Dermis microvascular lymphatic vessel endothelial cell (primary cell): ENCODE results near the gene EPB41L4A. TPM values are rescaled to one million over a fixed set of nuclear protein-coding genes. Genes with fewer than 3 reads are reported as not detected.
"Not testable (repeated sequence)": the region's sequence is repeated elsewhere in the genome, so short reads cannot be mapped to it uniquely, and the experiment has no call there.

ENCODE experiments used
- DNase-seq, 2 donors: peaks; one replicate each; pipeline versions ENCODE4 v3.0.0 to v3.0.0-alpha.2; 2010; ENCODE audit warnings: low read depth in 2 of 2
- total RNA-seq: library from RNA; depleted of rRNA; stranded (reverse); fragments of >200 nt; gene quantifications from 2 replicates; pipeline ENCODE4 v1.2.1, GENCODE V29; 2014

Gene EPB41L4A
- total RNA-seq, 1 donor from 2014 or later = 17.8 TPM

DNA sequence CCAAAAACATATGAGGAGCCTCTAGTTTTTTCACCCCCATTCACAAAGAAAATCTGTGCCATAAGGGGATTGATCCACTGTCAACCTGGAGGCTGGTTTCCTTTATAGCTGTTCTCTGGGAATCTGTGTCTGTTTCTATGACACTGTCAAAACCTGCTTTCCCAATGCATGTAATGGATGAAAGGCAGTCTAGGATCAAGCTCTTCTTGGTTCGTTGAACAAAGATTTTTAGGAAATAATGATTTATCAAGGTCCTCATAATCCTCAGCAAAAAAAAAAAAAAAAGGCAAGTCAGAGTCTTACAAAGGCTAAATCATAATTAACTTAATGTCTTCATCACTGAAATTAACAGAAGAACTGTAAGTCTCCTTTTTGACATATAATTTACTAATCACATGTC lies 16.0 kb downstream of the EPB41L4A start:
- no peak for DNase-seq

DNA sequence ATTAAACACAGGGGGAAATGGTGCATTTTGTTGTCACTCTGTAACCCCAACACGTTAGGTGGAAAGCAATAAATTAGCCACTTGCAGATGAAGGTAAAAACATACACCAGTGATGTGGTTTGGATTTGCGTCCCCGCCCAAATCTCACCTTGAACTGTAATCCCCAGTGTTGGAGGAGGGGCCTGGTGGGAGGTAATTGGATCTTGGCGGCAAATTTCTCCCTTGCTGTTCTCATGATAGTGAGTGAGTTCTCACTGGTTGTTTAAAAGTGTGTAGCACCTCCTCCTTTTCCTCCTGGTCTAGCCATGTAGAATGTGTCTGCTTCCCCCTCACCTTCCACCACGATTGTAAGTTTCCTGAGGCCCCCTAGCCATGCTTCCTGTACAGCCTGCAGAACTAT lies 17.2 kb downstream of the EPB41L4A start:
- no peak for DNase-seq

DNA sequence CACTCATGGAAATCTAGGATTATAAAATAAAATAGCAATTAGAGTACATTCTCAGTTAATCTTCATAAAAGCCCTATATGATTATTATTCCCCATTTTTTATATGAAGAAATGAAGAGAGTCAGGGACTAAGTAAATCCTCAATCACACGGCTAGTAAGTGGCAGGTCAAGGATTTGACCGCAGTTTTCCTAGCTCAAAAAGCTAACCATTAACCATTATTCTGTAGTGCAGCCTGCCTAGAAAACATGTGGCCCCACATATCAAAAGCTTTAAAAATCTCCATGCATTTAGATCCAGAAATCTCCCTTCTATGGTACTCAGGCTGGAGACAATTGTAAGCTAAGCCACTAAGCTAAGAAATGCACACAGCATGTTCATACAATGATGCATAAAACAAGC lies 21.4 kb downstream of the EPB41L4A start:
- no peak for DNase-seq

DNA sequence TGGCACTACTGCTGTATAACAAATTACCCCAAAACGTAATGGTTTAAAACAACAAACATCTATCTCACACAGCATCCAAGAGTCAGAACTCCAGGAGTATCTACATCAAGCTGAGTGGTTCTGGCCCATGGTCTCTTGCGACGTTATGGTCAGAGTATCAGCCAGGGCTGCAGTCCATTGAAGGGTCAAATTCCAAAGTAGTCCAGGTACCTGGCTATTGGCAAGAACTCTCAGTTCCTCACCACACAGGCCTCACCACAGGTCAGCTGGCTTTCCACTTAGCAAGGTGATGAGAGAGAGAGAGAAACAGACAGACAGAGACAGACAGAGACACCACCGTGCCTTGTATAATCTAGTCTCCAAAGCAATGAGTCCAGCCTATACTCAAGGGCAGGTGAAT lies 22.6 kb downstream of the EPB41L4A start:
- DNase-seq = no peak

DNA sequence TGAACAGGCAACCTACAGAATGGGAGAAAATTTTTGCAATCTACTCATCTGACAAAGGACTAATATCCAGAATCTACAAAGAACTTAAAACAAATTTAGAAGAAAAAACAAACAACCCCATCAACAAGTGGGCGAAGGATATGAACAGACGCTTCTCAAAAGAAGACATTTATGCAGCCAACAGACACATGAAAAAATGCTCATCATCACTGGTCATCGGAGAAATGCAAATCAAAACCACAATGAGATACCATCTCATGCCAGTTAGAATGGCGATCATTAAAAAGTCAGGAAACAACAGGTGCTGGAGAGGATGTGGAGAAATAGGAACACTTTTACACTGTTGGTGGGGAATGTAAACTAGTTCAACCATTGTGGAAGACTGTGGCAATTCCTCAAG lies 23.8 kb downstream of the EPB41L4A start:
- not testable (repeated sequence) for DNase-seq

DNA sequence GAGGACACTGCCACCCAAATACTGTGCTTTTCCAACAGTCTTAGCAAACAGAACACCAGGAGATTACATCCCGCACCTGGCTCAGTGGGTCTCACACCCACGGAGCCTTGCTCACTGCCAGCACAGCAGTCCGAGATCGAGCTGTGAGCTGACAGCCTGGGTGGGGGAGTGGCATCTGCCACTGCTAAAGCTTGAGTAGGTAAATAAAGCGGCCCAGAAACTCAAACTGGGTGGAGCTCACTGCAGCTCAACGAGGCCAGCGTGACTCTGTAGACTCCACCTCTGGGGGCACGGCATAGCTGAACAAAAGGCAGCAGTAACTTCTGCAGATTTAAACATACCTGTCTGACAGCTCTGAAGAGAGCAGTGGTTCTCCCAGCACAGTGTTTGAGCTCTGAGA lies 28.8 kb downstream of the EPB41L4A start:
- no peak for DNase-seq

DNA sequence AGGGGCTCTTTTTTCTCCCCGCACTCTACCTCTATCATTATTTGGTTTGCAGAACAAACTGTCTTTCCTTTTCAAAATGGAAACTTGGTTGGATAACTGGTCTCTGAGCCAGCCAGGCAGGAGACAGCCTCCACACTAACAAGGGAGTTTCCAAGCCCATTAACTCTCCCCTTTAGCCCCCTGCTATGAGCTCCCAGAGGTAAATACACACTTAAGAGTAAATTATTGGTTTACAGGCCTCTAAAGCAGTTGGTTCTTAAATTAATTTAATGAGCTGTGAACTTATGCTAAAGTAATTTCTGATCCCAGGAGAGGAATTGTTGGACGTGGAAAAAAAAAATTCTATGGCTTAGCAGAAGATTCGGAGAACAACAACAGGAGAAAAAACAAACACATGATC lies 30.3 kb downstream of the EPB41L4A start:
- no peak for DNase-seq

DNA sequence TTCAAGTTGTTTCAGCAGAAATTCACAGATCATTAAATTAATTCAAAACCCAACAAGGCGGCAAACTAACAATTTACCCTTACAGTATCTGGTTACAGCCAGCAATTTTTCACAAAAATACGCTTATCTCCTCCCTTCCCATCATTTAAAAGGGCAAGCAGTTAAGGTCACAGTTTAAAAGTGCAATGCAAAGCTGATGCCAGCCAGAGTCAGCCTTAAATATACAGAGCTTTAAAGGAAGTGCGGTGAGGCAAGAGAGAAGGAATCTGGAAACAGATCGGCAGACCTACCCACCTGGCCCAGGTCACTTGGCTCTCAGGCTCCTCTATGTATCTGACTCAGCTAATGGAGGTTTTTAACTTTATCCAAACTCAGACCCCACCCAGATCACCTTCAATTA lies 31.0 kb downstream of the EPB41L4A start:
- DNase-seq = no peak

DNA sequence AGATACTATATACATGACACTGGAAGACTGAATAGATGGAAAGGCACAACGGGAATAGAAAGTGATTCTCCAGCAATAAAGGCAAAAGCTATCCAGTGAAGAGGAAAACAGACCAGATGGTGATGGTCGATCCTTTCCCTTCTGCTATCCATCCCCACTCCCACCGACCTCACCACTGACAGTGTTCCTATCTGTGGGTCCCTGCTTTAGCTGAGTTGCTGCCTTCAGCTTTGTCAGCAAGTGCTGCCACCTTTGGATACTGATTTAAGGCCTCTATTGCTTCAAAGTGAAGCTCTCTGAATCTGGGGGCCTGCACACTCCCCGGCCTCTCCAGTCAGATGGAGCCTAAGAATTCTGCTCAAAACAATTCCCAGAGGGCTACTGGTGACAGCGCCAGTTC lies 32.3 kb downstream of the EPB41L4A start:
- DNase-seq = no peak

DNA sequence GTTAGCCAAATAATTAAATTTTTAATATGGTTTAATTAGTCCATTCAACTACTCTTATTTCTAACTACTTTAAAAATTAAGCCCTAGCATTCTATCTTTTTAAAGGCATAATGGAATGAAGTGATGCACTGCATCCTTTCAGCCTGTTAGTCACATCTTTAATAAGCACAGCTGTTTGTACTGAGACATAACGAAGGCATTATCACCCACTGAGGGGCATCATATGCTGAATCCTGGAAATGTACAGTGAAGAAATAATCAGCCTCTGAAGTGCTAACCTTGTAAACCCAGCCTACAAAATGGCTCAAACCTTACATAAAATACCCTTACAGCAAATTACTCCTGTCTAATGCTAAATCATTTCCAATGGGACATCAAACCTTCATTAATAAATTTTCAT lies 33.1 kb downstream of the EPB41L4A start:
- DNase-seq = no peak

DNA sequence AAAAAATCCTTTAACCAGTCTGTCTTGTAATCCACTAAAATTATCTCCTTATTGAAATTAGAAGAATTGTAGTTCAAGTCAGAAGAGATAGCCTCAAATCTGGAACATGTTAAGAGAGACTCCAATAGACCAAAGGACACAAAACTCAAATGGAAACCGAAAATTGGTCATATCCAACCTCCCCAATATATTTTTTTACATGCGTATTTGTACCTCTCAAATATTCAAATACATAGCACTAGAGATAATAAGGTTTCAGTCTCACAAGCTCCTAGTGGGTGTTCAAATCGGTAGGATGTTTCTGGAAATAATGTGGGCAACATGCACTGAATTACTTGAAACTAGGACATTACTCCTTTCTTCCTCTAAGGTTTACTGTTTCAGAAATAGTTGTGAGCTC lies 33.5 kb downstream of the EPB41L4A start:
- DNase-seq = no peak

DNA sequence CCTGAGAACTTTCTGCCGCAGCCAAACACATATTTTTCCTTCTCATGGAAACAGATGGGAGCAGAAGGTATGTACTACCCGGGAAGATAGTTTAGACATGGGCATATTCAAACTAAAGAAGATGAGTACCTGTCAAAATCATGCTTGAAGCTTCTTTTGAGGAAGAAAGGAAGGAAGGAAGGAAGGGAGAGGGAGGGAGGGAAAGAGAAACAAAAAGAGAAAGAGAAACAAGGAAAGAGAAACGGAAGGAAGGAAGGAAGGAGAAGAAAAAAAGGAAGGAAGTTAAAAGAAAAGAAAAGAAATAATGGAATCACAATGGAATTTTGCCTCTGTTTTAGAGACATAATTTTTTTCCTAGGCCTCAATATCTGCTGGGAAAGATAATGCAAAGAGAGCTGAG lies 34.6 kb downstream of the EPB41L4A start:
- no peak for DNase-seq

DNA sequence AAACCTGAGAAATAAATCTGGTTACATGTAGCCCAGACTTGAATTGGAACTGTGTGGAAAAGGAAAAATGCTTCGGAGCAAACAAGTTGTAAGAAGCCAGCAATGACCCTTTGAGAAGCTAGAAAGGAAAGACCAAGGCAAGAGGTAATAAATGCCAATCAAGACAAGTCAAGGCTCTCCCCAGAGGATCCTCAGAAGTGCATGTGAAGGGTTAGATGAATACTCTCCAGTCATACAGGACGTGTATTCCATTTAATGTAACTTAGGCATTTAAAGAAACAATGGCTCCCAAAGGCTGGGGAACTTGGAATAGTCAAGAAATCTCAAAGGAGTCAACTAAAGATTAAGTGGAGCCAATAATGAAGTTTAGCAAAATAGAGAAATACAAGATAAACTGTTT lies 36.2 kb downstream of the EPB41L4A start:
- no peak for DNase-seq

DNA sequence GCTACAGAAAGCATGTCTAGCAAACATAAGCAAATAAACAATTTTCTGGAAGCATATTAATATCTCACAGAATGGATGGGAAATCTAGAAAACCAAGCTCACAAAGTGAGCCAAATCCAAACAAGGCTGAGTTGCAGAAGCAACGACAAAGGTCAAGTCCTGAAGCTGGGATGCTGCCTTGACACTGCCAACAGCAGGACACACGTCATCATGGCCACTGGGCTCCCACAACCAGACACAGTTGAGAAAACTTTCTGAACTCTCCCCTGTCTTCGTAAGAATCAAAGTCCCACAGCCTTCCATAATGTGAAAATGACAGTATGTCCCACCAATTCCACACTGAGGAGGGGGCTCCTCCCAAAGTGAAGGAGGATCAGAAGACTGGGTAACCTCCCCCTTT lies 37.6 kb downstream of the EPB41L4A start:
- no peak for DNase-seq

DNA sequence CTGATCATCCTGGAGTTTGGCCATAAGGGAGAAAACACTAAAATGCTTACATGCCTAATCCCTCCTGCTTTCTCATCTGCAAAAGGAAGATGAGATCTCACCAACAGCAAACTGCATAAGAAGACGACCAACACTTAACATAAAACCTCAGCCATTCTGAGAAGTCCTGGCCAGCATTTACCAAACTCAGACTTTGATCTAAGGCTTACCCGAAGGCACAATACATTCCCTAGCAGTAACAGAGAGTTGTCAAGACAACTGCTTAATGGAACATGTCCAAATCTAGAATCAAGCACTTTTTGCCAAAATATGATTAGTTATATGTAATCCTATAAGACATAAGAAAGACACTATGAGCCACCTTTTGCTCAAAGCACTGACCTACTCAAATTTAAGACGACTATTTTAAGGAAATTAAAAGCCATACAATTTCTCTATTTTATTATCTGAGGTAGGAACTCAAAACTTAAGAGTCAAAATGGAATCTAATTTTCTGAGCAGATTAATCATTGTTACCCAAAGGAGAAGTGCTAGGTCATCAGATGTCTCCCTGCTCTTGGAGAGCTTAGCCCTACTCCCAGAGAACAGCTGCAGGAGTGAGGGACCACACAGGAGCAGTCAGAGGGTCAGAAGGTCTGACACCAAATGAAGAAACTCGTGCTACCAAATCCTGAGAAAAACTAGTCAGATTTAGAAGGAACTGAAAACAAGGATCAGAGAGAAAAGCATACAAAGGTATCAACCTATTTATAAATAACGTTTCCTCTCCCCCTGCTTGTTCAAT lies 39.3 kb downstream of the EPB41L4A start:
- no peak for DNase-seq

DNA sequence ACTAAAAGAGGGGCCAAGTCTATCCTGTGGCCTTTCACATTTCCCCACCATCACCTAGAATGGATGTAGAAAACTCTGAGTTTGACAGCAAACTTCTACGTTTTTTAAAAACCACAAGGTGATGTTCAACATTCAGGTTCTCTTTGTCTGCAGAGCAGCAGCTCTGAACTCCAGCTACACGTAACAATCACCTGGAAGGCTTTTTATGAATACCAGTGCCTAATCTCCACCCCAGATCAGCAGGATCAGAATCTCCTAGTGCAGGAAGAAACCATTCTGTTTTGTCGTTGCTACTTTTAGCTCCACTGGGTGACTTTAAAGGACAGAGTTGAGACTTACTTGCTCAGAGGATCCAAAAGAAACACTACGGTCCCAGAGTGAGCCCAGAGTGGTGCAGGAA lies 44.3 kb downstream of the EPB41L4A start:
- no peak for DNase-seq

DNA sequence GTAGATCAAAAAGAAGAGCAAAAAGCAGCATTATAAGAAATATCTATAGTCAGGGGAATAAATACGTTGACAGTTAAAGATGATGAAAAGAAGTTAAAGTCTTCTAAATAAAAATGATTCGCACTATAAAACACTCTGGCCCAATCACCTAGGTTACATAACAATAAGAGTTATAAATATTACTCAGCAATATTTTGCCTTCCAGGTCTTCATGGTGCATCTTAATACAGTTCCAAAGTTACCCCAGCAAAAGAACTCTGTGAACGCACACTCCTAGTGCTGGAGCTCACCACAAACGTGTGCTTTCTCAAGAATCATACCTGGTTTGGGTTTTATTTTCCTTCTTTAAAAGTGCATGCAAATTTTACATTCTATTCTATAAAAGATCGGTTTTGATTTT lies 44.7 kb downstream of the EPB41L4A start:
- DNase-seq = no peak

DNA sequence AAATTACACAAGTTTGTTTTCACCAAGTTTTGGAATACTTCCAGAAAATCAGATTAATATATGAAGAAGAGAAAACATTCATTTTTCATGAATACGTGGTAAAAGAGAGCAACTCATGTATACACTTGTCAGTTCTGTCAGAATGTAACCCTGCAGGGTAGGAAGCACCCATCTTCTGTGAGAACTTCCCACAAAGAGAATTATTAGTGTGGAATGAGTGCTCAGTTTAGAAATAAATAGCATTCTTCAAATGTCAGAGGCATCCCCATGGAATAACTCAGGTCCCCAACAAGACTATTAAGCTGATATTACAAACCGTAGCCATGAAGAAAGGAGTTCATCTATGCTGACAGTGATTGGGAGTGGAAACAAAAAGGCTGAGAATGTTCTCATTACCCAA lies 45.2 kb downstream of the EPB41L4A start:
- DNase-seq = no peak

DNA sequence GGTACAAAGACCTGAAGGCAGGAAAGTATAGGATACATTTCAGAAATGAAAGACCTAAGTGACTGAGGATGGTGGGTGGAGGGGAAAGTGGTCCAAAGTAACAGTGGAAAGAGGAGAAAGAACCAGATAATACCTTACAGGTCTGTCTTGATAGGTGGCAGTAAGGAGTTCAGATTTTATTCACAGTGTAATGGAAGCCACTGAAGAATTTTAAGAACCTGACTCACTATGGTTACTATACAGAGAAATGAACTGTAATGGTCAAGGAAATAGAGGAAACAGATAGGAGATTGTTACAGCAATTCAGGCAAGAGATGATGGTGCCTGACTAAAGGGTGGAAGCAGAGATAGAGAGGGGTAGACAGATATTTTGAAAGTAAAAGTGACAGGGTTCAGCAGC lies 46.5 kb downstream of the EPB41L4A start:
- peak in 1 of 2 donors; percentile 5 for DNase-seq

DNA sequence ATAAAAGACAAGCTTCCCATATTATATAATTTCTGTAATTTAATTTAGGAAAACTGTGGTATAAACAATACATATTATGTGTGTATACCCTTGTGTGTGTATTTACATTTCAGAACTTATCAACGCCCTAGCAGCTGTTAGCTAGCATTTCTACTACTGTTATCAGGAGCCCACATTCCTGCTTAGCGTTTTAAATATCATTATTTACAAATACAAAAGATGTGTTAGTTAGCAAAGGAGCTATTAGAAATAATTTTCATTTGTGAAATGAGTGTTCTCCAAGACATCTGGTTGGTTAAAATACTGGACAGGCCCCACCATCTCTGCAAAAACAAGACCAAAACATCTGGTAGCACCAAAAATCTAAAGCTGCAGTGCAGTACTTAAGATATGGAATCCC lies 48.0 kb downstream of the EPB41L4A start:
- no peak for DNase-seq

DNA sequence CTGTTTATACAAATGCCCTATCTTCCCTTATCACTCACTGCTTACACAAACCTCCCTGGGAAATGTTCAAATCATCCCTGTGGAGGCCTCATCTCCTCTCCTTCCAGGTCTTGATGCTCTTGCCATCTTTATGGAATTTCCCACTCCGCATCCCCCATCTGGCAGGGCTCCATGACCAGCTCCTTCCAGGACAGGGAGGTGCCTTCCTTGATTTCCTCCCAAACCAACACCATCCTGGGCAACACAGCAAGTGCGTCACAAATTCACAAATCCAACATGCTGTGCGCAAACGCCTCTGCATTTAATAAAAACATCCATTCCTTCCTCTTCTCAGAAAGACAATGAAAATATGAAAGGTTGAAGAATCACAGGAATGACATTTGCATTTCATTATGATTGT lies 51.7 kb downstream of the EPB41L4A start:
- peak in 1 of 2 donors; percentile 26 for DNase-seq

DNA sequence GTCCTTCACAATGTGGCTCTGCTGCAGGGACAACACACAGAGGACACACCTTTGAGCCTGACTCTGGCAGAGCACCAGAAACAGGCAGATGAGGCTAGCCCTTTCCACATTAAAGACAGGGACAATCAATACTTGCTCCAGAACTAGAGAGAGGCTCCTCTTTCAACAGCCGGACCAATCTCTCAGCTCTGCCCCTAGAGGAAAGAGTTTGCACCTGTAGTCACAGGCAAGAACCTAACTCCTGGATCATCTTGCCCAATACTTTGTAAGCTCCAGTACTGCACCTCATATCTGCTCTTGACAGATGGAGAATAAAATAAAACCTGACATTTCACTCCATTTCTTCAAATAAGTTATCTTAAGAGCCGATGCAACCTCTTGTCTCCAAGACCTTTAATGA lies 52.1 kb downstream of the EPB41L4A start:
- peak in 1 of 2 donors; percentile 5 for DNase-seq

DNA sequence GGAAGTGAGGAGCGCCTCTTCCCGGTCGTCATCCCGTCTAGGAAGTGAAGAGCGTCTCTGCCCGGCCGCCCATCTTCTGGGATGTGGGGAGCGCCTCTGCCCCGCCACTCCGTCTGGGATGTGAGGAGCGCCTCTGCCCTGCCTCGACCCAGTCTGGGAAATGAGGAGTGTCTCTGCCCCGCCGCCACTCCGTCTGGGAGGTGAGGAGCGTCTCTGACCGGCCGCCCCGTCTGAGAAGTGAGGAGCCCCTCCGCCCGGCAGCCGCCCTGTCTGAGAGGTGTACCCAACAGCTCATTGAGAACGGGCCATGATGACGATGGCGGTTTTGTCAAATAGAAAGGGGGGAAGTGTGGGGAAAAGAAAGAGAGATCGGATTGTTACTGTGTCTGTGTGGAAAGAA lies 58.3 kb downstream of the EPB41L4A start:
- not testable (repeated sequence) for DNase-seq
